NCI-H2171 (cell line): ENCODE data around the gene LSR.
"Not testable (repeated sequence)": the region's sequence is repeated elsewhere in the genome, so short reads cannot be mapped to it uniquely, and the experiment has no call there.

Experiments used
- DNase-seq: peaks from one replicate; lab custom pipeline; 2025; lab: John Stamatoyannopoulos, UW

LSR gene

DNA sequence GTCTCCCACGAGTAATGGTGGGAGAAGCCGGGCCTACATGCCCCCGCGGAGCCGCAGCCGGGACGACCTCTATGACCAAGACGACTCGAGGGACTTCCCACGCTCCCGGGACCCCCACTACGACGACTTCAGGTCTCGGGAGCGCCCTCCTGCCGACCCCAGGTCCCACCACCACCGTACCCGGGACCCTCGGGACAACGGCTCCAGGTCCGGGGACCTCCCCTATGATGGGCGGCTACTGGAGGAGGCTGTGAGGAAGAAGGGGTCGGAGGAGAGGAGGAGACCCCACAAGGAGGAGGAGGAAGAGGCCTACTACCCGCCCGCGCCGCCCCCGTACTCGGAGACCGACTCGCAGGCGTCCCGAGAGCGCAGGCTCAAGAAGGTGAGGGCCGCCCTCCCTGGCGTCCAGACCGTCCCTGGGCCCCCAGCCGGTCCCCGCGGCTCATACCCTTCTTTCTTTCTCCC is 18.6 kb downstream of the LSR start:
- no peak for DNase-seq

DNA sequence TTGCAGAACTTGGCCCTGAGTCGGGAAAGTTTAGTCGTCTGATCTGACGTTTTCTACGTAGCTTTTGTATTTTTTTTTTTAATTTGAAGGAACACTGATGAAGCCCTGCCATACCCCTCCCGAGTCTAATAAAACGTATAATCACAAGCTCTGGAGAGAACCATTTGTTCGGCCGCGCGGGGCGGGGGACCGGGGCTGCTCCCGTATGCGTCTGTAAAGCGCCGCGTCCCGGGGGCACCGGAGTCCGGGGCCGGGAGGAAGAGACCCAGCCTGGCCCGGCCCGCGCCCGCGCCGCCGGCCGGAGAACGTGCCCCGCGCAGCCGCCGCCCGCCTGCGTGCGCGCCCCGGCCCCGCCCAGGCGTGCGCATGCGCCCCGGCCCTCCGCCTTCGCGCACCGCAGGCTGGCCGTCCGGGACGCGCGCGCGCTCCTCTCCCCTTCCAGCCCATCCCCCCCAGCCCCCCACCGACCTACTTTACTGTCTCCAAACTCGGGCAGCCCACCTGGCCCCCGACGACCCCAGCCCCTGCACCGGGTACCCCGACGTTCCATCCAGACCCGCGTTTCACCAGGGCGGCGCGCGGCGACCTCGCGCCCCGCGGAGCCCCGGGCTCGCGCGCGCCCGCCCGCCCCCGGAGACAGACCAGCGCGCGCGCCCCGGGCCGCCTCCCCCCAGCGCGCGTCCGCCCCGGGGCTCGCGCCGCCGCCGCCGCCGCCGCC is 19.2 kb downstream of the LSR start:
- peak; percentile 65 for DNase-seq

- peak; percentile 75 for DNase-seq
Measured at GRCh38 chr19:35268536-35269437, 20.0 kb downstream of the LSR start, which contains the start of gene USF2. TSS of gene USF2 (plus strand) at chr19:35268962. CDS start at chr19:35269102, 140 bp downstream.

- peak; percentile 58 for DNase-seq
Measured at GRCh38 chr19:35269438-35270117, 20.8 kb downstream of the LSR start.

- no peak for DNase-seq
Measured at GRCh38 chr19:35270381-35270811, 21.6 kb downstream of the LSR start.

DNA sequence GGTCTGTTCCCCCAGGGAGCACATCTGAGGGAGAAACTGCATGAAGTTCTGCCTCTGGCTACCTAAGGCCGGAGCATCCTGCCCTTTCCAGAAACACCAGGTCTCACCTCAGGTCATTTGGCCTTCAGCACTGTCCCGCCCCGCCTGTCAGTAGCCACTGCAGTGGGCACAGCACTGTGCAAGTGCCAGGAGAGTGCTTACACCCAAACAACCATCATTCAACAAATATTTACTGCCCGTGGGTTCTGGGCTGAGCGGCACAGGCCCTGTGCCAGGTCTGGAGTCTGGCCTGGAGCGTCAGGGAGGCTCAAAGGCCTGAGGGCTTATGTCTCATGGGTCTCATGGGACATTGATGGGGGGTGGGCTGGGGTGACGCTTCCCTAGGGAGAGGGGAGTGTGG is 22.7 kb downstream of the LSR start:
- no peak for DNase-seq

- no peak for DNase-seq
Measured at GRCh38 chr19:35272122-35272719, 23.4 kb downstream of the LSR start.

- no peak for DNase-seq
Measured at GRCh38 chr19:35272954-35273649, 24.3 kb downstream of the LSR start.

DNA sequence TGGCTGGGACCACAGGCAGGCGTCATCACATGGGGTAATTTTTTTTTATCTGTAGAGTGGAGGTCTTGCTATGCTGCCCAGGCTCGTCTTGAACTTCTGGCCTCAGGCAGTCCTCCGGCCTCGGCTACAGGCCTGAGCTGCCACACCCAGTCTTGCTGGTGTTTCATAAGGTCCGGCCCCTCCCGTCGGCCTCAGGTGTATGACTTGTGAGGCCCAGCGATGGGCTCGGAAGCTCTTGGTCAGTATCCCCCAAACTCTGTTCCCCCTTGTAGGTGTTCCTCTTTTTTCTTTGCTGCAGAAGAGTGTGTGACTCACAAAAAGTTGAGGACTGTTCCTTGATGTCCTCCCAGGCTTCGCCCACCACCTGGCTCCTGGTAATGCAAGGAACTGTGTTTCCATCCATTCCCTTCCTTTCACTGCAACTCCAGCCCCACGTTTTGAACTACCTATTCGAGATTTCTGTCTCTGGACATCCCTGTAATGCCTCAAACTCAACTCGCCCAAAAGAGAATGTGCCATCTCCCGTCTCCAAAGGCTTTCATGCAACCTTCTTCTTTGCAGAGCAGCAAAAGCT is 25.0 kb downstream of the LSR start:
- no peak for DNase-seq

DNA sequence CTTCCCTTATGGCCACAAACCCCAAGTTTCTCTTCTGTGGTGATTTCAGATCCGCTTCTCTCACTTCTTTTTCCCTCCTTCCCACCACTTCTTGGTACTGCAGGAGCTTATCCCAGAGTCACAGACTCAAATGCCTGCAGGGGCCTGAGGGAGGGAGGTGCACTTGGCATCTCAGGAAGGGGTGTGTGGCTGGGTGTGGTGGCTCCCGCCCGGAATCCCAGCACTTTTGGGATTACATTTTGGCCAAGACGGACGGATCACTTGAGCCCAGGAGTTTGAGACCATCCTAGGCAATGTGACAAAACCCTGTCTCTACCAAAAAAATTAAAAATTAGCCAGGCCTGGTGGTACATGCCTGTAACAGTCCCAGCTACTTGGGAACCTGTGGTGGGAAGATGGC is 25.5 kb downstream of the LSR start:
- no peak for DNase-seq

GRCh38 chr19:35276706-35277281 is 28.0 kb downstream of the LSR start:
- no peak for DNase-seq

DNA sequence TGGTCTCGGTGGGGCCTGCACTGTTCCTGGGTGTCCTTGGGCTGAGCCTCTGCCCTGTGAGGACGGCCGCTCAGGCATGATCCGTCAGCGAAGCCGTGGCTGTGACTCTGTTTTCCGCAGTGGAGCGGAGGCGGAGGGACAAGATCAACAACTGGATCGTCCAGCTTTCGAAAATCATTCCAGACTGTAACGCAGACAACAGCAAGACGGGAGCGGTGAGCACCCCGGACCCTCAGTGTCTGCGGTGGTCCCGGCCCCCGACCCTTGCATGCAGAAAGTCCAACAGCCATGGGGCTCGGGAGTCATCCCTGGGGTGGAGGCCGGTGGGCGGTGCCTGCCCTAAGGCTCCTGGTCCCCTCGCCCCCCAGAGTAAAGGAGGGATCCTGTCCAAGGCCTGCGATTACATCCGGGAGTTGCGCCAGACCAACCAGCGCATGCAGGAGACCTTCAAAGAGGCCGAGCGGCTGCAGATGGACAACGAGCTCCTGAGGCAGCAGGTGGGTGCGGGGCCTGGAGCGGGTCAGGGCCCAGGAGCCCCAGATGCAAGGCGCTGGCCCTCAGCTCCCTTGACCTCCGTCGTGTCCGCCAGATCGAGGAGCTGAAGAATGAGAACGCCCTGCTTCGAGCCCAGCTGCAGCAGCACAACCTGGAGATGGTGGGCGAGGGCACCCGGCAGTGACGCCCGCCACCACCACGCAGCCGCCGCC is 29.9 kb downstream of the LSR start:
- DNase-seq: no peak

DNA sequence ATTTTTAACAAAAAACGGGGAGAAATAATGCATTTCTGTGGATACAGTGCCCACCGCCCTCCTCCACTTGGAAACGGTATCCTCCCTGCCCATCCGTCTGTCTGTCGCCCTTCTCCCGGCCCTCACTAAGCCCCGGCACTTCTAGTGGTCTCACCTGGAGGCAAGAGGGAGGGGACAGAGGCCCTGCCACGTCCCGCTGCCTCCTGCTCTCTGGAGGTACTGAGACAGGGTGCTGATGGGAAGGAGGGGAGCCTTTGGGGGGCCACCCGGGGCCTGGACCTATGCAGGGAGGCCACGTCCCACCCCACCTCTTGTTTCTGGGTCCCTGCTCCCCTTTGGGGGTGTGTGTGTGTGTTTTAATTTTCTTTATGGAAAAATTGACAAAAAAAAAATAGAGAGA is 30.6 kb downstream of the LSR start:
- DNase-seq: no peak

- DNase-seq: peak; percentile 17
Measured at GRCh38 chr19:35279985-35280821, 31.4 kb downstream of the LSR start.

DNA sequence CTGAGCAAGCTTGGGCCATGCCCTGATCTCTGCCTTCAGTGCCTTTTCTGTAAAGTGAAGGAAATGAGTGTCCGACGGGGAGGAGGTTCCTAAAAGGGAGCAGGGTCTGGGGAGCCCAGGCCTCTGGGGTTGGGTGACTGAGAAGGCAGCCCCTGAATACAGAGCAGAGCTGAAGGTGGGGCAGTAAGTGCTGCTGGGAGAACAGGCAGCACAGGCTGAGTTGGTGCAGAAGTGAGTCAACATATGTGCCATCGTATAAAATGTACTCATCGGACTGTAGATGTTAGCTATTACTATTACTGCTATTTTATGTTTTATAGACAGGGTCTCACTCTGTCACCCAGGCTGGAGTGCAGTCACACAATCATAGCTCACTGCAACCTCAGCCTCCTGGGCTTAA is 32.5 kb downstream of the LSR start:
- no peak for DNase-seq

GRCh38 chr19:35284153-35285094 is 35.6 kb downstream of the LSR start:
- peak; percentile 23 for DNase-seq

GRCh38 chr19:35285095-35285449 is 36.3 kb downstream of the LSR start:
- DNase-seq: no peak

DNA sequence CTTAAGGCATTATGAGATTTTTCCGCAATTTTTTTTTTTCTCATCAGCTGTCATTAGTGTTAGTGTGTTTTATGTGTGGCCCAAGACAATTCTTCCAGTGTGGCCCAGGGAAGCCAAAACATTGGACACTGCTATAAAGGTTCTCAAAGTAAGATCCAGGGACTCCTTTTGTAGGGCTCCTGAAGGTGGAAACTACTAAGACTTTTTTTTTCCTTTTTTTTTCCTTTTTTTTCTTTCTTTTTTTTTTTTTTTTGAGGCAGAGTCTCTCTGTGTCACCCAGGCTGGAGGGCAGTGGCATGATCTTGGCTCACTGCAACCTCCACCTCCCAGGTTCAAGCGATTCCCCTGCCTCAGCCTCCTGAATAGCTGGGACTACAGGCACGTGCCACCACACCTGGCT is 36.7 kb downstream of the LSR start:
- not testable (repeated sequence) for DNase-seq
